Lung microvascular endothelial cell (primary cell): ENCODE results near the gene APMAP. TPM values are rescaled to one million over a fixed set of nuclear protein-coding genes. Genes with fewer than 3 reads are reported as not detected.
"Not testable (repeated sequence)": the region's sequence is repeated elsewhere in the genome, so short reads cannot be mapped to it uniquely, and the experiment has no call there.

Source experiments
- DNase-seq, 2 donors: peaks; one replicate each; pipeline versions ENCODE4 v3.0.0 to v3.0.0-alpha.2; 2010; ENCODE audit warnings: low read depth in 2 of 2
- total RNA-seq: library from RNA; depleted of rRNA; stranded (reverse); fragments of >200 nt; gene quantifications from 2 replicates; pipeline ENCODE4 v1.2.1, GENCODE V29; 2014

APMAP gene
- total RNA-seq, 1 donor from 2014 or later: 63.9 TPM

GRCh38 chr20:24953209-24953575 lies 39.4 kb downstream of the APMAP start:
- no peak for DNase-seq

GRCh38 chr20:24952376-24953208 lies 40.0 kb downstream of the APMAP start:
- DNase-seq: no peak

- DNase-seq: no peak
Measured at GRCh38 chr20:24951536-24952083, 40.9 kb downstream of the APMAP start.

- no peak for DNase-seq
Measured at GRCh38 chr20:24950836-24951525, 41.6 kb downstream of the APMAP start.

GRCh38 chr20:24950128-24950835 lies 42.3 kb downstream of the APMAP start:
- DNase-seq: no peak

GRCh38 chr20:24949756-24950127 lies 42.8 kb downstream of the APMAP start:
- no peak for DNase-seq

- DNase-seq: no peak
Measured at GRCh38 chr20:24948939-24949679, 43.4 kb downstream of the APMAP start, which contains the start of gene CST7. Gene CST7 (plus strand): TSS chr20:24949269. CDS start chr20:24949506, 237 bp downstream.

- not testable (repeated sequence) for DNase-seq
Measured at GRCh38 chr20:24948396-24948938, 44.1 kb downstream of the APMAP start.

GRCh38 chr20:24946376-24946775 lies 46.2 kb downstream of the APMAP start:
- DNase-seq: not testable (repeated sequence)

GRCh38 chr20:24943731-24944130 lies 48.8 kb downstream of the APMAP start:
- DNase-seq: no peak

GRCh38 chr20:24943196-24943595 lies 49.4 kb downstream of the APMAP start:
- DNase-seq: no peak

- no peak for DNase-seq
Measured at GRCh38 chr20:24942679-24943078, 49.9 kb downstream of the APMAP start.

GRCh38 chr20:24939036-24939435 lies 53.5 kb downstream of the APMAP start:
- DNase-seq: no peak

GRCh38 chr20:24938498-24938897 lies 54.1 kb downstream of the APMAP start:
- no peak for DNase-seq

GRCh38 chr20:24937579-24937978 lies 55.0 kb downstream of the APMAP start:
- no peak for DNase-seq

- no peak for DNase-seq
Measured at GRCh38 chr20:24936526-24937407, 55.8 kb downstream of the APMAP start.

GRCh38 chr20:24935766-24936525 lies 56.6 kb downstream of the APMAP start:
- no peak for DNase-seq

- DNase-seq: no peak
Measured at GRCh38 chr20:24935140-24935539, 57.4 kb downstream of the APMAP start.

- DNase-seq: no peak
Measured at GRCh38 chr20:24934716-24935115, 57.8 kb downstream of the APMAP start.
